Left hindlimb (tissue), 1 donor: ENCODE measurements around the gene ATP11A.
A peak's percentile ranks its signal among the peaks of the same experiment; 100 is the strongest.
"Not testable (repeated sequence)": the region's sequence is repeated elsewhere in the genome, so short reads cannot be mapped to it uniquely, and the experiment has no call there.

ENCODE experiments used
- DNase-seq: peaks from one replicate; pipeline ENCODE4 v3.0.0-alpha.2; 2018

The ATP11A gene

DNA sequence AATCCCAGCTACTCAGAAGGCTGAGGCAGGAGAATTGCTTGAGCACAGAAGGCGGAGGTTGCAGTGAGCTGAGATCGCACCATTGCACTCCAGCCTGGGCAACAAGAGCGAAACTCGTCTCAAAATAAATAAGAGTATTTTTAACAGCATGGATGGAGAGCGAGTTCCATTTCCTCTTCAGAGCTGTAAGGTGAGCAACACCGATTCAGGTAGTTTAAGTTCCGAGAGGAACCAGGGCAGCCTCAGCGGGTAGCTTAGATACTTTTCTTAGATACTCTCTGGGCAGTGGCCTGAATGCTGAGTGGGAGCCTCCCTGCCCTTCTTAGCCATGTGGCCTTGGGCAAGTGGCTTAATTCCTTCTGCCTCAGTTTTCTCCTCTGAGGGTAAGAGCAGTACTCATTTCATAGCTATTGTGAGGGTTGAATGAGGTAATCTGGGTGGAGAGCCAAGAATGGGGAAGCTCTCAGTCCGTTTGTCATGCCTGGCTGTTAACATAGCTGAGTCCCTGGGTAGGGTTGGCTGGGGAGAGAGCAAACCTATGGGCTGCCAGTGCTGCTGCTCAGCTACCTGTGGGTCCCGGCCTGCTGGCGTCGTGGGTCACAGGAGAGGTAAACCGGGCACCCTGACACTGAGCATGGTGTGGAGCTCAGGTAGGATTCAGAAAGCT, 4.1 kb downstream of the ATP11A start:
- no peak for DNase-seq

DNA sequence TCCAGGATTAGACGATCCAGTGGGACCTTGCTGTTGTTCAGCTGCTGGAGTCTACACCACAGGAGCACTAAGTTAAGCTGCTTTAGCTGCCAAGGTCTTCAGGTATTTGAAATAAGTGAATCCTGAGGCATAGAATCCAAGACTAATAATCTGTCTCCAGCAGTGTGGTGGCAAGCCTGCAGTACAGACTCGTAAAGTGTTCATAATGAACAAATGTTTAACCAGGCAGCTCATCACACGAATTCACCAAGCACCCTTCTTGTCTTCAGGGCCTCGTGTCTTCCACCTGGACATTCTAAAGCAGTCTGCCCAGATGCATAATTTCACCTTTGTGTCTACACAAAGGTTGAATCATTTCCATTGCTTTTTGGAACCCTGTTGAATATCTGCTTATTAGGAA, 5.3 kb downstream of the ATP11A start:
- DNase-seq = no peak

DNA sequence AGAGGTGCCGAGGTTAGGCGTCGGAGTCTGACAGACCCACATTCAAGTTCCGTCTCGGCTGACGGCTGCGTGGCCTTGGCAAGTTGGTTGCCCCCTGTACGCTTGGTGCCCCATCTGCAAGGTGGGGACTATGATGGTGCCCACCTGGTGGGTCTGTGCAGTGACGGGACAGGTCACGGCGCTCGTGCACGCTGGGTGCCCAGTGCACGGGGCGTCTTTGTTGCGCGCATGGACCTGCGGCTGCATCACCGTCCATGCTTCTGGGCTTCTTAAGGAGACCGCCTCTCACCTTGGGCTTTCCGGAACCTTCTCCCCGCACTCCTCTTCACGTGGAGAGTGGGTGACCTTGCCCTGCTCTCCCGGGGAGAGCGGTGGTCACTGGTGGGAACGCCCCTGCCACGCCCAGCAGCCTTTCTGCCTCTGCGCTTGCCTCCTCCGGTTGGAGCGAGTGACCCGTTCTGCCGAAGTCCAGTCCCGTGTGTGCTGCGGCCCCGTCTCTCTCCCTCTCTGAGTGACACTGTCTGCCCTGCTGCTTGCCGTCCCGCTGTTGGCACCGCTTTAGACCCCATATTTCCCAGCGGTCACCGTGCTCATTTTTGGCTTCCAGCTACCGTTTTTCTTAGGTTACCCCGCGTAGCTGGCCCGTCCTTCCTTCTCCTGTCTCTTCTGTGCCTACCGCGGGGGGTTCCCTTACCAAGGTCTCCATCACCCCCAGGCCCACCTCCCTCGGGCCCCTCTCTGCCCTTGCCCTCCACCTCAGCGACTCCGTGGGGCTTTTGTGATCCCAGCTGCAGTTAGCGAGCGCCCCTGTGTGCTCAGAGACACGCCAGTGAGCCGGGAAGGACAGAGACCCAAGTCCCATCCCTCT, 6.4 kb downstream of the ATP11A start:
- no peak for DNase-seq

DNA sequence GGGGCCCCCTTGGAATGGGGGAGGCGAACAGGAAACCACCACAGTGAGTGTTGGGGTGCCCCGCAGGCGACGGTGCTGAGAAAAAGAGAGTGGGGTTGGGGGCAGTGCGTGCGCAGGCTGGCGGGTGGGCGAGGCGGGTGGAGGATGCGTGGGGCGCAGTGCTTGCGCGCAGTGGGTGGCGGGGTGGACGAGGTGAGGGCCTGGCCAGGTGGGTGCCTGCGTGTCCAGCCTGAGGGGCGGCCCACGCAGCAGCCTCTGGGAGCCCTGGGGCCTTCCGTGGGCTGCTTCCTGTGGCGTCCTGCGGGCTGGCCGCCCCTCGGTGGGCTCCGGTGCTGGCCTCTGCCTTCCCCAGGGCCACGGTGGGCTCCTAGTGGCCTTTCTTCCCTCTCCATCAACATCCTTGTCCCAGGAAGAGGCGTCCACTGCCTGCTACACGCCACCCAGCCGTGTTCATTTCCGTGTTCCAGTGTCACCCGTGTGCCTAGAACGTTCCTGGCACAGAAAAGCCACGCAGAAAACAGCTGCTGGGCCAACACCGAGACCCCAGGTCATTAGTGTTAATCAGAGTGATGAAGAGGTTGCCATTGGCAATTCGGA, 7.1 kb downstream of the ATP11A start:
- no peak for DNase-seq

DNA sequence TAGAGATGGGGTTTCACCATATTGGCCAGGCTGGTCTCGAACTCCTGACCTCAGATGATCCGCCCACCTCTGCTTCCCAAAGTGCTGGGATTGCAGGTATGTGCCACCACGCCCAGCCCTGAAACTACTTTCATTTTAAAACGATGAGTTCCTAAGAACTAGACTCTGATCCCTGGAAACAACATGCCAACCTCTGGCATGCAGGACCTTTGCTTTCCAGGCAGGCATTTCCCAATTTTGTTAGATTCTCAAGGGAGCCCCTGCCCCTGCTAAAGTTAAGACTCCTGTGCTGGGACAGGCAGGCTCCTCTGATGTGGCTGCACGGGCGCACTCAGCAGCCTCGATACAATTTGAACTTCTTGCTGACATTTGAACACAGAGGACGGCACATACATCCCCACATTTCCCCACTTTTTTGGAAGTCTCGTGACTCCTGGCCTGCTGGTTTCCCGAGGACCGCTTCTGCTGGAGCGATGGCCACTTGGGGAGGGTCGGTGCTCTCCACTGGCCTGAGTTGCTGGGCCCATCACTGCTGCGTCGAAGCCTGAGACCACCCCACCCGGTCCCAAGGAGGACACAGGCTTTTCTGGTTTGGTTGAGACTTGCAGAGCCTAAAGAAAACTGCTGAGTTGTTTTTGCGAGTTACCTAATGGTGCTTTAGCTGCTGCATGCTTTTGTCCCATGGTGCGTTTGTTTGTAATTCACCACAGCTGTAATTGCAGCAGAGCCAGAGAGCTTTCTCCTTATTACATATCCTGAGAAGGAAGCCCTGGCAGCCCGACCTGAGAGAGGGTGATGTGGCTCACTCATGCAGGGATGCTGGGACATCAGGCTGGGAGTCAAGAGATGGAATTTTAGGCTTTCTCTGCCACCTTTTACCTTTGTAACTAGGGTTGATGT, 8.2 kb downstream of the ATP11A start:
- no peak for DNase-seq

DNA sequence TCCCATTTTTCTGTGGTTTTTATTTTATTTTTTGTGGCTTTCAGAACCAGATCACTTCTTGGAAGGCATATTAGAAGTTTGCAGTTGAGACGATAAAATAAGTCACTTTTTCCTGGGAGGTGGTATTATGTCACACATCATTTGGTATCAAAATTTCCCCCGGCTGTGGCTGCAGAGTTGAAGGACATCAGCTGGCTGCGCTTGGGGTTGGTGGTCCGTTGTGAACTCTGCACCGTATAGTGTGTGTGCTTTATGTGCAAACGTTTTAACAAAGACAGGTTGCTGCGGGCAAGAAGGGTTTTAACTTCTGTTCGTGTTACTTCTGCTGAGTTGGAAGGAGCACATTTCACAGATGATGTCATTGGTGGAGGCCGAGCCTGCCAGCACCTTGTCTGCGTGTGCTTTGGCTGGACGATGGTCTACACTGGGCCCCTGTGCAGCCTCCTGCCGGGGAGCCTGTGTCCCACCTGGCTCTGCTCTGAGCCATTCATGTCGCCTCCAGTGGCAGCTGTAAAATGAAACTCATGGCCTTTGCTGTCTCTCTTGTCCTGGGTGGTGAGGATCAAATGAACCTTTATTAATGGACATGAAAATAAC, 9.6 kb downstream of the ATP11A start:
- DNase-seq = no peak

DNA sequence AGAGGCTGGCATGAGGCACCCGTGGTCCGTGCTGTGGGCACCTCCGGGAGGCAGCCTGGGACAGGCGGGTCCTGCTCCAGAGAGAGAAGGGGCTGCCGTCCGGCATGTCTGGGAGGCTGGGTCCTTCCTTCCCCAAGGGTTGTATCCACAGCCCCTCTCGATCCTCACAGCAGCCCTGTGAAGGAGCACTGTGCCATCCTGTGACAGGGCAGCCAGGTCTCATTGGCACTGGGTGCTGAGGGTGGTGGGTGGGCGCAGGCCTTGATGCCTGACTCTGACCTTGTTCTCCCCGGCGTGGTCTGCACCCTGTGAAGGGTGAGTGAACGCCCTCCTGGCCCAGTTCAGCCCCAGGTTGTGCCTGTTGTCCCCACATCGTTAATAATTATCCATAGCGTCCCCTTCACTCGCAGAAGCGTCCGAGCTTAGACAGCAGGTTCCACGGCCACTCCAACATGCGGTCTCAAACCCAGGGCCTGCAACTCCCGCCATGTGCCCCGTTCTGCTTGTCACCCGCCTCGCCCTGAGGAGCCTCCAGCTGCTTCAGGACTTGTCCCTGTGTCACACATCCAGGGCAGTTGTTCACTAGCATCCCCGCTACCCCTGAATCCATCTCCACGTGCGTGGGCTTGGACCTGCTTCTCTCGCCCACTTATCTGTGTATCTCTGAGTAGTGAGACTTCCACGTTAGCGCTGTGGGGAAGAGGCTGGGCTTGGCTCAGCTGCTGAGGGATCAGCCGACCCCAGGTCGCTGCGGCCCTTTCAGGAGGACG, 10.6 kb downstream of the ATP11A start:
- DNase-seq = peak; percentile 13

DNA sequence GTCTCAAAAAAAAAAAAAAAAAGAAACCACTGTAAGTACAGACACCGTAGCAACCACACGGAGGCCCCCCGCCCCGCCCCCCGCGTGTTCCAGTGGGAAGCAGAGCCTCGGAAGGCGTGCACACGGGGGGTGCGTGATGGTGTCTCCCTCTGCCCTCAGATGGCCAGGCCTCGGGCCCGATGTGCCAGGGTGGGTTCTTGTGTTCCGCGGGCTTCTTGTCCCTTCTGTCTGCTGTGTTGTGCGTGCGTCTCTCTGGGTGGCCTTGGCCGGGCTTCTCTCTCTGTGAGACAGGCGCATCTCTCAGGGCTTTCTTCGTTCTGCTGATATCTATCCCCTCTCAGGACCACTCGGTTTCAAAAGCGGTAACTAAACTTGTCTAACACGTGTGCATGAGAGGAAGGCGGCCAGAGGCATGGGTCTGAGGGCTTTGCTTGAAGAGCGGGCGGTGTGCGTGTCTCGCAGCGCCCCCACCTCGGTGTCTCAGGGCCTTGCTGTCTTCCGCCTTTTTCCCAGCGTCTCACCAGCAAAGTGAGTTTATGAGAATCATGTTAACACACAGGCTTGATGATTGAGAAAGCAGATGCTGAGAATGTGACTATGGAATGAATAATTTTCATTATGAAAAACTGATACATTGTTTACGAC, 12.6 kb downstream of the ATP11A start:
- DNase-seq = peak; percentile 32

DNA sequence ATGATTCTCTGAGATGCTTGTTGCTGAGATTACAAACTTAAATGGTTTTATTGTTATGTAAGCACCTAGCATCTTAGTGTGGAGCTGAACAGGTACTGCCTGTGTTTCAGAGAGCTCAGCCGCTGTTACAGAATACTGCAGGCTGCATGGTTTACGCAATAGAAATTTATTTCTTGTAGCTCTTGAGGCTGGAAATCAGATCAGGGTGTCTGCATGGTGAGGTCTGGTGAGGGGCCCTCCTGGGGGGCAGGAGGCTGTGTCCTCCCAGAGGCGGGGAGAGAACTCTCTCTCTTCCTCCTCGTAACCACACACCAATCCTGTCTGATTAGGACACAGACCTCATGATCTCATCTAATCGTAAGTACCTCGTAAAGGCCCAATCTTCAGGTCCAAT, 13.1 kb downstream of the ATP11A start:
- peak; percentile 40 for DNase-seq

DNA sequence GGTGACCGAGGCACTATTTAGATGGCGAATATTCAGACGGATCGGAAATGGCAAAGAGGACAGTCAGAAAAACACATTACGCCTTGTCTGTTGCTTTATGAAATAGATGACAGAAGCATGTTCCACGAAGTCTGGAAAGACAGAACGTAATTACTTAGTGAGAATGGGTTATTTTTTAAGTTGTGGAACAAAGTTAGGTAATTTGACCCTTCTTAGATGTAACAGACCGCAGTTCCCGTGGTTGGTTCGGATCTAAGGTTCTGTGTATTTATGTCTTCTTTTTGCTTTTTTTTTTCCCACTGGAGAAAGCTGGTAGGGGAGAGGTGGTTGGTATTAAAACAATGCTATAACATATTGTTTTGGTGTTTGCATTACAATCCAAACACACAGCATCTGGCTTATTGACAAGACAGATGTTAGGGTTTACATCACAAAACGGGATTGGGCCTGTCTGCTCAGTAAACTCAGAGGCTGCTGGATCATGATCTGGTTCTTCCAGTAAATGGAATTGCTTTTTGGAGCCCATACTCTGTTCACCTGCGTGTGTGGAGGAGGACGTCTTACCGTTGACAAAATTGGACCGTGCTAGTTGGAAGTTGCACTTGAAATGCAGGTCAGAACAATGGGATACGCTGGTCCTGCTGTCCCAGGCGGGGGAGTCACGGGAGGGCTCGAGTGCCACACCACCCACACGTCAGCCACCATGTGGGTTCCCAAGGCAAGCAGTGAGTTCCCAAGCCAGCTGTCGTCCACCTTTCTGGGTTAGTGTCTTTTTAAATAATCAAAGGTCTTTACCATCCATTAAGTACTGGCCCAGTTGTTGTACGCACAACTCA, 13.8 kb downstream of the ATP11A start:
- DNase-seq = peak; percentile 27

DNA sequence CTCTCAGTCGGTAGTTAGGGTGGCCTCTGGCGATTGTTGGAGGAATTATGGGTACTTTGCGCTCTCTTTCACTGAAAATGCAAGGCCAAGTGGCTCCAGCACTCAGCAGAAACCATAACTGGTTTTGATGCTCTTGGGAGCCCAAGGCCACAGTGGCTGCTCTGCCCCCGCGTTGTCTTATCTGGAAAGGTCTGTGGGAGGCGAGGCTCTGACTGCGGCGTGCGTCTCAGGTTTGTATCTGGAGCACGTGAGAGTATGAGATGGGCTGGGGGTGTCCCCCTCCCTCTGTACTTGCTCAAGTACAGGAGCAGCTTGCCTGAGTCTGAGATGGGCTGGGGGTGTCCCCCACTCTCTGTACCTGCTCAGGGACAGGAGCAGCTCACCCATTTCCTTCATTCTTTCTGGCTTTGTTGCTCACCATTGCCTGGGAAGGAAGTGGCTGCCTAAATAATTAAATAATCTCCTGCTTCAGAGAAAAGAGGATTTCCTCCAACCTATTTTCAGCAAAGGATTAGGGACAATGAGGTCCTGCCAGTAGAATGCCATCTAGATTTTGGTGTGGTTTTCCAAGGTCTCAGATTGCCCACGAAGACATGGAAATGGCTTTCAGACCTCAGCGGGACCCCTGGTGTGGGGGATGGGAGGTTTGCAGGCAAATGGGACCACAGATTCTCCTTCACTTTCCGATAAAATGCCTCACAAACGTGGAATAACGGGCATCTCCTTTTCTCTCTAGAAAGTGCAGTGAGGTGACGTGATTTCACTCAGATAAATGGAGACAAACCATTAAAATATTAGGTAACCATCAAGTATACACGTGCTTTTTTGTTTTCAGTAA, 14.7 kb downstream of the ATP11A start:
- DNase-seq = no peak

DNA sequence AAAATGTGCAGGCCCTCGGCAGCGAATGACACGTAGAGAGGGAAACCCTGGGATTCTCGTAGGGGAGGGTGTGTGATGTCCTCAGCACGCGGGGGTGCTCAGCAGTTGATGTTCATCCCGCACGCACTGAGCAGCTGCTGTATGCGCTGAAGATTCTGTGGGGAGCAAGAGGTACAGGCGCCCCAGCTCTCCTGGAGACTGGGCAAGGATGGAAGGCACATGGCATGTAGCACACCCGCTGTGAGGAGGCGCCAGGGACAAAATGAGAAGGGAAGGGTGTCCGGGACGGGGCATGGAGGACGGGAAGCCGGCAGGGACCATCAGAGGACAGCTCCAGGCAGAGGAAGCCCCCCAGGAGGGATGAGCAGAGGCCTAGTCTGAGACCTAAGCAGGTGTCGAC, 15.4 kb downstream of the ATP11A start:
- peak; percentile 20 for DNase-seq

DNA sequence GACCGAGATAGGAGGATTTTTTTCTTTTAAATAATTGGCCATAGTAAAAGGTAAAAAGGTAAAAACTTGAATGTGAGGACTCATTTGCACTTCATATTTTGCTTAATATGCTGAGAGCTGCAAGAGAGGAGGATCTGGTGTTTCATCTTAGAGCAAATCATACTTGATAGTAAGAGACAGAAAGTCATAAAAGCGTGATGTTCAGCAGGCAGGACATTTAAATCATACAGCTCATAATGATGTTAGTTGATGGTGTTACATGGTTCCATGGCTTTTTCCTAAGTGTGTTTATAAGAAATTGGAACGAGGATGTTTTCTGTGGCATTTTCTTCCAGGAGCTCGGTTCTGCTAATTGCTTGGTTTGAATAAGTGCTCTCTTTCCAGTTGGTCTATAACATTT, 16.3 kb downstream of the ATP11A start:
- DNase-seq = no peak

DNA sequence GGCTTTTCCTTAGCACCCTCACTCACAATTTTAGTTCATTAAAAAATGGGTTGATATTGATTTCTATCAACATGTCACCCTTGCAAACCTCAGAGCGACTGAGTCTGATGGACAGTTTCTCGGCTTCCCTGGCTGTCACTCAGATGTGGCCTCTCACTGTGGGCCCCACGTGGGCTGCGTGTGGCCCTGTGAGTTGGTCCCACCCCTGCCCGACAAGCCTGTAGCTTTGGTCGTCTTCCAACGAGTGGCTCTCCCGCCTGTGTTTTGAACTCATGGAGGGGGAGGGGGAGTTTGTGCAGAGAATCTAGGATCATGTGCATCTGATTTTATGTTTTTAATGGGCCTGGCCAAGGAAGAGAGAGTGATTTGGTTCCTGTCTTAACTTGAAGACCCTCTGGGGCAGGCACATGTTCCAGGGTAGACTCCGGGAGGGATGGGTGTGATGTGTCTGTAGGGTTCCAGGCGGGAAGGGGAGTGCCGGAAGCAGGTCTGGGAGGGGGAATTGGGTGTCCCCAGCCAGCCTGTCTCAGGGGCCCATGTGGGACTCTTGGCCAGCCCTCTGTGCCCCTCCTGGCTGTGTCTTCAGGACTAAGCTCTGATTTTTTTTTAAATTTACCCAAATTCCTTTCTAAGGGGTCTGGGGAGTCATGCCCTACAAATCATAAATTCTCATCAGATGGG, 18.9 kb downstream of the ATP11A start:
- DNase-seq = no peak

DNA sequence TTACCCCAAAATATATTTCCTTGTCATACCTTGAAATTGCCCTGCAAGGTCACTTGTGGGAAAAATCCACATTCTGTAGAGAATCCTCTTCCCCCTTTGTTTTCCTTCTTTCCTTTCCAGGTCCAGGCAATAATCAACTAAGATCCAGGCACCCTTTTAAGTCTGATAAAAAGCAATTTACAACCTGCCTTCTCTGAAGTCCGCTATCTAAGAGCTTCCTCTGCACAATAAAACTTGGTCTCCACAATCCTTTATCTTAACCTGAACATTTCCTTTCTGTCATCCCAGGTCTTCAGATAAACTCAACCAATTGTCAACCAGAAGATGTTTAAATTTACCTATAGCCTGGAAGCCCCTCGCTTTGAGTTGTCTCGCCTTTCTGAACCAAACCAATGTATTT, 19.5 kb downstream of the ATP11A start:
- DNase-seq = not testable (repeated sequence)

DNA sequence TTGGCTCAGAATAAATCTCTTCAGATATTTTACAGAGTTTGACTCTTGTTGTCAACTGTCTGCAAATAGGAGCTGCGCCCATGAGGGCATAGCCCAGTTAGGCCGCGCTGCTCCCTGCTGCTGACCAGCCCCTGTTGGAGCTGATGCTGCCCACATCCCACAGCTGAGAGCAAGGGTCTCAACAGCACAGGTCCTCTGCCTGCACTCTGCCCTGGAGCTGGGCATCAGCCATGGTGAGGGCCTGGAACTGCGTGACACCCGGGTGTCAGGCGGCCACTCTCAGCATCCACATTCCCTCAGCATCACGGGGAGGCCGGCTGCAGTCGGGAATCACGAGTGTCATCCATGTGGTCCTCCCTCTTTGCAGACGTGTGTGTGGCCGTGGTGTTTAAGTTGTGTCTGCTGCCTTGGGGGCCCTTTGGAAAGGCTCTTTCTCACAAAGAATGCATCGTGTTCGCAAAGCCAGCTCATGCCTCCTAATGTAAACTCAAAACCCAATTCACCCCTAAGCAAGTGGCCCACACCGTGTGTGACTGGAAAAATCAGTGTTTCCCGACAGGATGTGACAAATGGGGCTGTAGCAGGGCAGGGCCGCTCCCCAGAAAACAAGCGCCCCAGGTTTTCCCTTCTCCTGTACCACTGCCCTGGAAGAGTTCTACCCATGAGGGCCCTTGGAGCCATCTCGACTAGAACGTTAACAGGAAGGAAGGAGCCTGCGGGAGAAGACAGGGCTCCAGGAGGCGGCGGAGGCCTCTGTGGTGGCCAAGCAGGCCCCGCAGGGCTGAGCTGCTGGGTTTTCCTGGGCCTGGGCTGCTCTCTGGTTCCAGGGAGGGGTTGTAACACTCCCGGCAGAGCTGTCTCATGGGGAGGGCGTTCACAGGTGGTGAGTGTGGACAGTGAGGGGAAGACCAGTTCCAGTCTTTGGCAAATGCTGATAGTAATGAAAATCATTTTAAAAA, 20.3 kb downstream of the ATP11A start:
- no peak for DNase-seq

DNA sequence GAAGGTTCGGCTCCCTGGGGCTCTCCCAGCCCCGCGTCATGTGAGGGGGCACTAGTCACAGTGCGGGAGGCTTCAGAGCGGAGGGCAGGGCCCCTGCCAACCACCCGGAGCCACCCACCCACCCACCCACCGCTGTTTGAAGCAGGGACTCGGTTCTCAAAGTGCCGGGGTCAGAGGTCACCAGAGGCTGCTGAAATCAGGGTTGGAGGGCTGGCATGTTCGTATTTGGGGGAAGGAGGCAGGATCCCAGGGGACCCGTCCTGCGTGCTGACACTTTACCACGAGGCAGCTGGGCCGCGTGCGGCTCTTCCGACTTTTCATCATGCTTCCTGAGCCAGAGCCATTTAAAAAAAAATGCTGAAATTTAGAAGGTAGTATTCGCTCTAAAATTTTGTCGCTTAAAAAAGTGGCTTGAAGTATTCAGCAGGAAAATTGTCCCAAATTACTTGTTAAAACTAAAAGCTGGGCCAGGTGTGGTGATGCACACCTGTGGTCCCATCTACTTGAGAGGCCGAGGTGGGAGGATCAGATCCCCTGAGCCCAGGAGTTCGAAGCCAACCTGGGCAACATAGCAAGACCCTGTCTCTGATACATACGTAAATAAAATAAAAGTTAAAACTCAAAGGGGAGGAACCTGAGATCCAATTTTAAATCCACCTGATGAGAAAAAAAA, 21.2 kb downstream of the ATP11A start:
- no peak for DNase-seq
